Measurements from ENCODE around the gene ACKR1. TPM values are rescaled to one million over a fixed set of nuclear protein-coding genes. Genes with fewer than 3 reads are reported as not detected.

The ACKR1 gene
- total and polyA plus RNA-seq, 2 donors (not counting 3 experiments of a cell fraction or from before 2014, with no cell fraction given) = 0.15 to 1.3 TPM

- intact Hi-C loops (cut with micrococcal nuclease) = loop anchor here (5.0 kb wide), 2 partner anchors 260 to 385 kb away; no protein-coding TSS in a partner anchor
- H3K9ac ChIP-seq (replicated peaks; ENCODE audit: extremely low read depth, insufficient read depth, low read length) = no peak overlapping the region
- H3K79me2 ChIP-seq (ENCODE audit: control insufficient read depth, insufficient read depth, low read length) = no peaks in the 10 kb centered on the region
- FAIRE-seq = no peak
- TF ChIP-seq POLR2AphosphoS5 (IDR thresholded peaks at IDR 0.05; ENCODE audit: insufficient read depth, low read depth, low read length) (no peak), MAX (IDR thresholded peaks at IDR 0.05; ENCODE audit: insufficient read depth, insufficient read length) (no peak), EZH2 (IDR thresholded peaks at IDR 0.05; ENCODE audit: borderline replicate concordance, low read depth, low read length, severe bottlenecking) (no peak), GATA2 (IDR thresholded peaks at IDR 0.05; ENCODE audit: insufficient read depth, insufficient read length, low read depth, low read length) (no peak), MYC (IDR thresholded peaks at IDR 0.05; ENCODE audit: low read depth, low read length) (no peak), FOS (IDR thresholded peaks at IDR 0.05; ENCODE audit: borderline replicate concordance, insufficient read depth, low read length) (no peak), JUN (IDR thresholded peaks at IDR 0.05; ENCODE audit: borderline replicate concordance, insufficient read depth, insufficient read length, low read depth) (no peak), POLR2A (IDR thresholded peaks at IDR 0.05; ENCODE audit: low read depth, low read length) (no peak)
- TF ChIP-seq, protein P1, sequence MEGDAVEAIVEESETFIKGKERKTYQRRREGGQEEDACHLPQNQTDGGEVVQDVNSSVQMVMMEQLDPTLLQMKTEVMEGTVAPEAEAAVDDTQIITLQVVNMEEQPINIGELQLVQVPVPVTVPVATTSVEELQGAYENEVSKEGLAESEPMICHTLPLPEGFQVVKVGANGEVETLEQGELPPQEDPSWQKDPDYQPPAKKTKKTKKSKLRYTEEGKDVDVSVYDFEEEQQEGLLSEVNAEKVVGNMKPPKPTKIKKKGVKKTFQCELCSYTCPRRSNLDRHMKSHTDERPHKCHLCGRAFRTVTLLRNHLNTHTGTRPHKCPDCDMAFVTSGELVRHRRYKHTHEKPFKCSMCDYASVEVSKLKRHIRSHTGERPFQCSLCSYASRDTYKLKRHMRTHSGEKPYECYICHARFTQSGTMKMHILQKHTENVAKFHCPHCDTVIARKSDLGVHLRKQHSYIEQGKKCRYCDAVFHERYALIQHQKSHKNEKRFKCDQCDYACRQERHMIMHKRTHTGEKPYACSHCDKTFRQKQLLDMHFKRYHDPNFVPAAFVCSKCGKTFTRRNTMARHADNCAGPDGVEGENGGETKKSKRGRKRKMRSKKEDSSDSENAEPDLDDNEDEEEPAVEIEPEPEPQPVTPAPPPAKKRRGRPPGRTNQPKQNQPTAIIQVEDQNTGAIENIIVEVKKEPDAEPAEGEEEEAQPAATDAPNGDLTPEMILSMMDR (IDR thresholded peaks at IDR 0.05; ENCODE audit: extremely low read depth in 1 of 2, insufficient read depth in 1 of 2, low read depth in 1 of 2, low read length in 2 of 2) = no peak
- H3K27ac ChIP-seq (ENCODE audit: insufficient read depth, low read depth, low read length) = no peak overlapping the region
- peaks cover 12% of the 10 kb centered on the region for H3K4me1 ChIP-seq (ENCODE audit: control insufficient read depth, extremely low read depth, insufficient read depth, low read length)
- ChIA-PET CTCF (interaction anchor here (0.8 to 6.4 kb wide), 13 partner anchors 7 to 586 kb away, joined by 3 to 61 read pairs (median 15); partner anchors contain the start of genes ACKR1 and DUSP23), POLR2A (interaction anchor here (0.6 kb wide), 1 partner anchor 555 kb away, joined by 6 read pairs; no protein-coding TSS in a partner anchor)
- H3K4me3 ChIP-seq (replicated peaks in 1 of 3; ENCODE audit: insufficient read depth in 1 of 3, low read depth in 1 of 3, low read length in 3 of 3) = no peak overlapping the region
- no peaks in the 10 kb centered on the region for H3K9me3 ChIP-seq (replicated peaks; ENCODE audit: control insufficient read depth, insufficient read depth, low read length)
- H3K9me1 ChIP-seq (replicated peaks; ENCODE audit: control insufficient read depth, extremely low read depth, insufficient read depth, low read length) = no peaks in the 10 kb centered on the region
- no peaks in the 10 kb centered on the region for H3K36me3 ChIP-seq (ENCODE audit: control insufficient read depth in 2 of 2, extremely low read depth in 1 of 2, insufficient read depth in 2 of 2, low read length in 2 of 2)
- no peak overlapping the region for H3K4me2 ChIP-seq (ENCODE audit: insufficient read depth, low read length)
- H3K27me3 ChIP-seq (ENCODE audit: control insufficient read depth in 2 of 2, insufficient read depth in 2 of 2, low read length in 2 of 2) = peaks cover 0 to 2% of the 10 kb centered on the region in 2 experiments
- dilution Hi-C loops (cut with MboI; ENCODE audit: extremely low pct_ligation_motif_present, low sequenced_read_pairs) = no loop called here
- BruUV-seq (replicated peaks) = no TSS peak
- no peaks in the 10 kb centered on the region for H4K20me1 ChIP-seq (replicated peaks; ENCODE audit: control insufficient read depth, extremely low read depth, insufficient read depth, low read length)
- H2AFZ ChIP-seq (ENCODE audit: low read depth, low read length) = no peak overlapping the region
- no peak for DNase-seq (ENCODE audit: low read depth, low spot score)
These were observed 7.9 kb downstream of the ACKR1 start for GRCh38 chr1:159212596-159212995.

All from endothelial cell of umbilical vein (primary cell).